ENCODE data around the gene GAPDH. TPM values are rescaled to one million over a fixed set of nuclear protein-coding genes. Genes with fewer than 3 reads are reported as not detected.
A peak's percentile ranks its signal among the peaks of the same experiment; 100 is the strongest.

GAPDH gene
- total and polyA plus RNA-seq, 2 donors (not counting 1 experiment from before 2014, with no cell fraction given), result 499 to 951 TPM

DNA sequence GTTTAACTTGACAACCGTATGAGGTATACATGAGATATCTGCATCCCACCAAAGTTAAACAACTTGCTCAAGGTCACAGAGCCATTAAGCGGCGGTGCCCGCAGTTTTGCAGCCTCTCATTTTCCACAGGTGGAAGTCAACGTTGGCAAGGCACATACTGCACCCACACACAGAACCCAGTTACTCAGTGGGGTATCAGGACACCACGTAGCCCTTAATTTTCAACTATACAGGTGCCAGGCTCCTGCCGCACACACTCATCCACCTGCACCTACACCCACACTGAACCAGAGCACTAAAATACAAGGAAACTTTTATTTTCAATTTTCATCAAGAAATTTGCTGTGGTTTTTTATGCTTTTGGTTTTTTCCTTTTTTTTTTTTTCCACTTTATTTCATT, 35.5 kb downstream of the GAPDH start:
- H3K36me3 ChIP-seq (replicated peaks in 1 of 2; ENCODE audit: control extremely low read depth in 1 of 2, control insufficient read depth in 1 of 2, extremely low read depth in 1 of 2, insufficient read depth in 2 of 2, low read length in 1 of 2), result peaks cover 10 to 48% of the 10 kb centered on the region in 2 experiments
- Mint-ChIP-seq H3K9me3 (ENCODE audit: insufficient read depth) (no peaks in the 10 kb centered on the region), H3K4me3 (peak overlapping the region; percentile 98), H3K27ac (peak overlapping the region; percentile 46), H3K4me1 (peaks cover 34% of the 10 kb centered on the region), H3K27me3 (no peaks in the 10 kb centered on the region)
- H4K20me1 ChIP-seq (ENCODE audit: control insufficient read depth, insufficient read depth, low read length, poor library complexity, severe bottlenecking), result peaks cover 13% of the 10 kb centered on the region
- no peak overlapping the region for H3K9ac ChIP-seq (ENCODE audit: low read length)
- 88% methylated on average over 6 of the region's 7 CpGs for whole genome bisulfite sequencing (ENCODE audit: insufficient coverage)
- POLR2A ChIA-PET, result interaction anchor here (0.7 kb wide), 1 partner anchor 97 kb away, joined by 4 read pairs; no protein-coding TSS in a partner anchor
- H3K27me3 ChIP-seq (replicated peaks in 1 of 4; ENCODE audit: control extremely low read depth in 1 of 4, control insufficient read depth in 3 of 4, insufficient read depth in 4 of 4, low read length in 3 of 4), result no peaks in the 10 kb centered on the region
- H3K4me2 ChIP-seq (replicated peaks; ENCODE audit: low read depth, low read length, poor library complexity, severe bottlenecking), result no peak overlapping the region
- H3K4me3 ChIP-seq (ENCODE audit: control extremely low read depth in 1 of 5, extremely low read depth in 1 of 5, insufficient read depth in 1 of 5, low read depth in 2 of 5, low read length in 4 of 5), result no peak overlapping the region
- H2AFZ ChIP-seq (ENCODE audit: insufficient read depth, low read depth, low read length, poor library complexity, severe bottlenecking), result no peak overlapping the region
- no peak for TF ChIP-seq EZH2 (IDR thresholded peaks at IDR 0.05; ENCODE audit: borderline replicate concordance, insufficient read depth, low read depth, low read length, poor library complexity, severe bottlenecking)
- DNase-seq (no peak), ATAC-seq (ENCODE audit: low read depth) (no peak)
- peaks cover 32% of the 10 kb centered on the region for H3K79me2 ChIP-seq (ENCODE audit: control insufficient read depth, insufficient read depth, low read length)
- H3K27ac ChIP-seq (ENCODE audit: low read length in 2 of 2), result no peak overlapping the region
- H3K4me1 ChIP-seq (ENCODE audit: control insufficient read depth in 2 of 2, insufficient read depth in 2 of 2, low read length in 2 of 2), result peaks cover 7 to 22% of the 10 kb centered on the region in 2 donors
- no peaks in the 10 kb centered on the region for H3K9me3 ChIP-seq (ENCODE audit: control extremely low read depth in 1 of 3, control insufficient read depth in 2 of 3, insufficient read depth in 1 of 3, low read length in 2 of 3)
- intact Hi-C loops (cut with micrococcal nuclease), result loop anchor here (2.0 kb wide), 1 partner anchor 37 kb away; the partner anchor contains the start of gene CHD4
- CTCF ChIA-PET, result interaction anchor here (1.1 to 1.8 kb wide), 9 partner anchors 11 to 210 kb away, joined by 3 to 10 read pairs (median 4); partner anchors contain the start of gene COPS7A

DNA sequence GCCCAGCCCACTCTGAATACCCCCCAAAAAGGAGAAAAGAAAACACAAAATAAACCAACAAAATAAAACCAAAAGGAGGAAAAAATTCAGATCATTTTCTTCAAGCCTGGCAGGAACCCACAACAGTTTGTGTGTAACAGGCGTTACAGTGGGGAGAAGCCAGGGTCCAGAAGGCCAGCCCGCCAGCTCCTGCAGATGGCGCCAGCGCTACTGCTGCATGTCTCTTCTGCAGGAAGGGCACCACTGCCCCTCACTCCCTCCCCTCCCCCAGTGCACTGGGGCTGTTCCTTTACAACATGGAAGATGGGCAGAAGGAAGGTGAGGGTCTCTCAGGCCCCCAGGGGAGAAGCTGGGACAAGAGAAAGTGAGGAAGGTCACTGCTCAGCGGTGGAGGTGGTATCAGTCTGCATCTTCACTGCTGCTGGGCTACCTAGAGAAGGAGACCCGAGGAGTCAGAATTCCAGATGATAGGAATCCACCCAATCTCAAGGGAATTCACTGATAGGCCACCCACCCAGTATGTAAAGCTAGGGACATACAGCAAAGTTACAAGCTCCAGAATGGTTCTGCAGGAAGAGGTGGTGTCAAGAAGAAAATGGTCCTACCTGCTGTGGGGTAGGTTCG, 36.1 kb downstream of the GAPDH start:
- TF ChIP-seq, protein P1, sequence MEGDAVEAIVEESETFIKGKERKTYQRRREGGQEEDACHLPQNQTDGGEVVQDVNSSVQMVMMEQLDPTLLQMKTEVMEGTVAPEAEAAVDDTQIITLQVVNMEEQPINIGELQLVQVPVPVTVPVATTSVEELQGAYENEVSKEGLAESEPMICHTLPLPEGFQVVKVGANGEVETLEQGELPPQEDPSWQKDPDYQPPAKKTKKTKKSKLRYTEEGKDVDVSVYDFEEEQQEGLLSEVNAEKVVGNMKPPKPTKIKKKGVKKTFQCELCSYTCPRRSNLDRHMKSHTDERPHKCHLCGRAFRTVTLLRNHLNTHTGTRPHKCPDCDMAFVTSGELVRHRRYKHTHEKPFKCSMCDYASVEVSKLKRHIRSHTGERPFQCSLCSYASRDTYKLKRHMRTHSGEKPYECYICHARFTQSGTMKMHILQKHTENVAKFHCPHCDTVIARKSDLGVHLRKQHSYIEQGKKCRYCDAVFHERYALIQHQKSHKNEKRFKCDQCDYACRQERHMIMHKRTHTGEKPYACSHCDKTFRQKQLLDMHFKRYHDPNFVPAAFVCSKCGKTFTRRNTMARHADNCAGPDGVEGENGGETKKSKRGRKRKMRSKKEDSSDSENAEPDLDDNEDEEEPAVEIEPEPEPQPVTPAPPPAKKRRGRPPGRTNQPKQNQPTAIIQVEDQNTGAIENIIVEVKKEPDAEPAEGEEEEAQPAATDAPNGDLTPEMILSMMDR (IDR thresholded peaks at IDR 0.05), result peak; percentile 65
- no peak for TF ChIP-seq EZH2 (IDR thresholded peaks at IDR 0.05; ENCODE audit: borderline replicate concordance, insufficient read depth, low read depth, low read length, poor library complexity, severe bottlenecking)
- DNase-seq (peak; percentile 66), ATAC-seq (ENCODE audit: low read depth) (no peak)
- H3K9me3 Mint-ChIP-seq (ENCODE audit: insufficient read depth), result no peaks in the 10 kb centered on the region
- H3K4me1 Mint-ChIP-seq, result peaks cover 34% of the 10 kb centered on the region
- Histone ChIP-seq H4K20me1 (ENCODE audit: control insufficient read depth, insufficient read depth, low read length, poor library complexity, severe bottlenecking) (peaks cover 13% of the 10 kb centered on the region), H3K4me1 (ENCODE audit: control insufficient read depth in 2 of 2, insufficient read depth in 2 of 2, low read length in 2 of 2) (peaks cover 7 to 22% of the 10 kb centered on the region in 2 donors), H3K4me2 (replicated peaks; ENCODE audit: low read depth, low read length, poor library complexity, severe bottlenecking) (no peak overlapping the region), H3K79me2 (ENCODE audit: control insufficient read depth, insufficient read depth, low read length) (peaks cover 27% of the 10 kb centered on the region), H3K9me3 (ENCODE audit: control extremely low read depth in 1 of 3, control insufficient read depth in 2 of 3, insufficient read depth in 1 of 3, low read length in 2 of 3) (no peaks in the 10 kb centered on the region), H2AFZ (ENCODE audit: insufficient read depth, low read depth, low read length, poor library complexity, severe bottlenecking) (no peak overlapping the region), H3K36me3 (replicated peaks in 1 of 2; ENCODE audit: control extremely low read depth in 1 of 2, control insufficient read depth in 1 of 2, extremely low read depth in 1 of 2, insufficient read depth in 2 of 2, low read length in 1 of 2) (peaks cover 10 to 53% of the 10 kb centered on the region in 2 experiments), H3K4me3 (ENCODE audit: control extremely low read depth in 1 of 5, extremely low read depth in 1 of 5, insufficient read depth in 1 of 5, low read depth in 2 of 5, low read length in 4 of 5) (no peak overlapping the region), H3K9ac (ENCODE audit: low read length) (no peak overlapping the region), H3K27me3 (replicated peaks in 1 of 4; ENCODE audit: control extremely low read depth in 1 of 4, control insufficient read depth in 3 of 4, insufficient read depth in 4 of 4, low read length in 3 of 4) (no peaks in the 10 kb centered on the region), H3K27ac (ENCODE audit: low read length in 2 of 2) (no peak overlapping the region)
- H3K27ac Mint-ChIP-seq, result peak overlapping the region; percentile 46
- CTCF ChIA-PET, result interaction anchor here (0.7 to 1.8 kb wide), 18 partner anchors 8 to 209 kb away, joined by 3 to 10 read pairs (median 4); partner anchors contain the start of genes COPS7A and LPAR5
- 96% methylated on average over 2 of the region's 7 CpGs for WGBS (ENCODE audit: insufficient coverage)
- intact Hi-C loops (cut with micrococcal nuclease), result no loop called here
- POLR2A ChIA-PET, result interaction anchor here (0.6 to 1.0 kb wide), 4 partner anchors 45 to 114 kb away, joined by 3 to 7 read pairs (median 4); no protein-coding TSS in a partner anchor
- no peak overlapping the region for H3K4me3 Mint-ChIP-seq
- H3K27me3 Mint-ChIP-seq, result no peaks in the 10 kb centered on the region

Data from B cell (primary cell).